CD4-positive, alpha-beta T cell treated with Interleukin-6 for 4 hours (primary cell): Measurements from ENCODE around the gene LARGE1.

ENCODE experiments used
- DNase-seq: peaks from one replicate; pipeline ENCODE4 v3.0.0-alpha.2; 2020; ENCODE audit warnings: mixed read lengths

The LARGE1 gene

DNA sequence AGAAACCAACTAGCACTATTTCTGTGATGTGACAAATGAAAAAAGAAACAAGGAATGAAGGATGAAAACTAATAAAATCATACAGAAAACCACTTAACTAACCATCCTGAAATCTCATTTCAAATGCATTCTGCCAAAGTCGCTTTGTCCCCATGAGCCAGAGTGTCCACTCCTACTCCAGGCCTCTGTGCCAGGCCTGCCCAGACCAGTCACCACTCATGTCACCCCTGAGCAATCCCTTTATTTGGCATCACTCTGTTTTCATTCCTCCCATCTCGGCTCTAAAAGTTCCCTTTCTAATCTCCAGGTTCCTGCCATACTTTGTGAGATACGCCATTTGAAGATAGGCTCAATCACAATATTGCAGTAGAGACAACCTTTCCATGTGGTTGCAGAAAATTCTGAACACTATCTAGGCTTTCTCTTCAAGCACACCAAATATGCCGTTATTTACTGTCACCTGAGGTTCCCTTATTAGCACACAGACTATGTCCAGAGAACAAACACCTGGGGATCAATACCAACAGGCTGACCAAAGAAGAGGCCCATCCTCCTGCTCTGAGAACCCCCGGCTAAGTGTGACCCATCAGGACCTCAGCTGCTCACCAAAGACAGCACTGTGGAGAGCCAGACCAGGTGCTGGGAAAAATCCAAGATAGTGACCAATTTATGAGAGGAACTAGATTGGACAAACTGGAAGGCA, 202.4 kb downstream of the LARGE1 start:
- DNase-seq = no peak

DNA sequence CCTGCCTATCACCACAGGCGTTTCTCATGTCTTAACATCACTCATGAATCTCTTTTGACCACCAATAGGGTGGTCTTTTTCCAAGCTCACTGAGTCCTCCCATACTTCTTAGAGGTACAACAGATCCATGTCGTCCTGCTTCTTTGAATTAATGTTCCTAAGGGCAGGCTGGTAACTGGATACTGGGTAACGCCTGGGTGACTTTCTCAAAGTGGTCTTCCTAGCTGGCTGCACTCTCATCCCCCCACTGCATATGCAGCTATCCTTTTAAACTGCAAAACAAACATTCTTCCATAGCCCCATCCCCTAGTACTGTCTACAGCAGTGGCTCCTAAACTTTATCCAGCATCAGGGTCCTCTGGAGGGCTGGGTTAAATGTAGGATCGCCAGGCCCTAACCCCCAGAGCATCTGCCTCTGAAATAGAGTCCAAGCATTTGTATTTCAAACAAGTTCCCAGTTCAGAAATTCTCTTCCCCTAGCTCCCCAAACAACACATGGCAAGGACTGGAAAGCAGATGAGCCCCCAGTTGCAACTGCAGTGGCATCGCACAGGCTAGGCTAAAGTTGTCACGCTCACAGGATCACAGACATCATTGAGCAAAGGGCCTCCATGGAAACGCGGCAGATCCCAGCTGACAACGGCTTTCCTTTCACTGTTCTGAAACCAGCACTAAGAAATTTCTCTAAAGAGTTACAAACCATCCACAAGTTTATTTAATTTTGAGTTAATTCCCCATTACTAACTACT, 204.9 kb downstream of the LARGE1 start:
- no peak for DNase-seq

DNA sequence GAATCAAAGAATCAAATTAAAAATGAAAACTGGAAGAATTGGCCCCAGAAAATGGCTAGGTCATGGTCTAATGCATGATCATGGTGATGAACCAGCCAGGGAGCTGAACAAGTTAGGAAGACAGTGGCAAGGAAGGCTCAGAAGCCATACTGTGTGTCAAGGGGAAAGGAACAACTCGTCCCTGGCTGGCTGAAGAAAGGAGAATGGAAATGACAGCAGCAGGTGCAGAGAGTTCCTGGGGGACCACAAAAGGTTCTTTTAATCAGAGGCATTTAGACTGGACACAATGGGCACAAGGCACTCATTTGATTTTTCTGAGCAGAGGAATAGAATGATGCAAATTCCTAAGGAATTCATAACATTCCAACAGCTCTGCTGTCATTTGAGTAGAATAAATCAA, 209.9 kb downstream of the LARGE1 start:
- no peak for DNase-seq

DNA sequence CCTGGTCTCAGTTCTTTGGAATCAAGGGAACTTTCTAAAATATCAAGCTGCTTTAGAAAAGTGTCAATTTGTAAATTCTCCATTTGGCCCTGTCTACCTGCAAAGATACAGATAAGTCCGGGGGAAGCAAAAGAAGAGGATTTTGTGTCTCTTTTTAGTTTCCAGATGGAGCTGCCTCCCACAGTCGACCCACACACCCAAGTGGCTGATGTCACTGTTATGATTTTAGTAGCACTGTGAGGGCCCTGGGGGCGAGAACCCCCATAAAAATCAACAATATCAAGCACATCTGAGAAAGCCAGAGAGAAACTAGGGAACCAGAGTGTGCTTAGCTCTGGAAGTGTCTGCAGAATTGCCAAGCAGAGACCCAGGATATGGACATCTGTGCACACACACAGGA, 212.7 kb downstream of the LARGE1 start:
- DNase-seq = no peak

- no peak for DNase-seq
Measured at GRCh38 chr22:33706100-33706499, 214.2 kb downstream of the LARGE1 start.

GRCh38 chr22:33699176-33699575, 221.1 kb downstream of the LARGE1 start:
- no peak for DNase-seq

GRCh38 chr22:33697640-33698039, 222.6 kb downstream of the LARGE1 start:
- DNase-seq = no peak

GRCh38 chr22:33691057-33691630, 229.1 kb downstream of the LARGE1 start:
- no peak for DNase-seq

GRCh38 chr22:33688903-33689302, 231.4 kb downstream of the LARGE1 start:
- no peak for DNase-seq

GRCh38 chr22:33687464-33687863, 232.8 kb downstream of the LARGE1 start:
- DNase-seq = no peak

DNA sequence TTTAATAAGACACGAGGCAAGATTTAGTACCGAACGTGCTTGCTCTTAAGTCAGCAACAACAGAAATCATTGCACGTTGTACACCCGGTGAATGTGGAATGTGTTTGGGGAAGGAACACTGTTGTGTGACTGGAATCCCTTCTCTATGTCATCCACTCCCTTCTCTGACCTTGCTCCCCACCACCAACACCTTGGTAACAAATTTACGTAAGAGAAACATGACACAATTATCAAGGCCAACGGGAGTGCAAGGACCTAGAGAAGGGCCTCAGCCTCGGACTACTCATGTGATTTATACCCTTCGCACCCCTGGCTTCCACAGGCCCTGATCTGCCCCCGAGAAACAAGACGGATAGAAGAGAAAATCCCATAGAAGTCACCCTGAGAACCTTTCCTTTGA, 236.2 kb downstream of the LARGE1 start:
- DNase-seq = no peak

DNA sequence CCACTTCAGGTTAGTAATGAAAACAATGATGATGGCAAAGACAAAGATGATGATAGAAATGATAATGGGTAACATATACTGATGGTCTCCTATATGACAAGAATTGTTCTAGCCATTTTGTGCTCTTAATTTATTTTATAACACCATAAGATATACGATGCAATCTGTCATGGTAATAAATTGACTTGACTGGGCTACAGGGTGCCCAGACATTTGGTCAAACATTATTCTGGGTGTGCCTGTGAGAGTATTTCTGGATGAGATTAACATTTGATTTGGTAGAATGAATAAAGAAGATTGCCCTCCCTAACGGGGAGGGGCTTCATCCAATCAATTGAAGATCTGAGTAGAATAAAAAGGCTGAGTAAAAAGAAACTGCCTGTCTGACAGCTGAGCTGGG, 237.3 kb downstream of the LARGE1 start:
- no peak for DNase-seq

DNA sequence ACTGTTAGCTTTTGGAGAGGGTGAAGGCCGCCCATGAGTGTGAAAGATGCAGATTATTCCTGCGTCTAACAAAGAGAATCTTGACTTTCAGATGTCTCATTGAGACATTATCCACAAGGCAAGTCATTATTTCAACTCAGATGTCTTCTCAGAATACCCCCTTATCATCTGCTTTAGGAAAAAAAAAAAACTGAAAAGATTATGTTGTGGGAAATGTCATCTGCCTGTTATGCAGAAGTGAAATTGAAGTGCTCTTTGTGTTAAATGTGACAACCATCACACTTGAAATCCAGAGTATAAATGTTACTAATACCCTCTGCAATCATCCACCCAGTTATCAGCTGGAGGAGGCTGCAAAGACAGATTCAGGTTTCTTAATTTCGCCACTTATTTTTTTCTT, 239.6 kb downstream of the LARGE1 start:
- no peak for DNase-seq

- DNase-seq = no peak
Measured at GRCh38 chr22:33678523-33678922, 241.8 kb downstream of the LARGE1 start.

GRCh38 chr22:33677536-33677935, 242.7 kb downstream of the LARGE1 start:
- DNase-seq = no peak

DNA sequence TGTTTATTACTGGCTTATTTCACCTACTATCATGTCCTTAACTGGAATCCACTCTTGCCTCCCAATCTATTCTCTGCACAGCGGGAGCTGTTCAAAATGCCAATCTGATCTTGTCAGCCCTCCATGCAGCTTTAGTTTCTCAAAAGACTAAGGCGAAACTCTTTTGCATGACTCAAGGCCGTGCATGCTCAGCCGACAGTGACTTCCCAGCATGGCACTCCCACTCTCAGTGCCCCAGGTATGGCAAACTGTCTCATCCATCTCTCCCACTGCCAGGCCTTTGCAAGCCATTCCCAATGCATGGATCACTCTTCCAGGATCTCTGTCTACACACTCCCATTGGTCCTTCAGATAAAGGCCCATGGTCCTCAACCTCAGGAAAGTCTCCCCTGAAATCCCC, 245.9 kb downstream of the LARGE1 start:
- DNase-seq = no peak

DNA sequence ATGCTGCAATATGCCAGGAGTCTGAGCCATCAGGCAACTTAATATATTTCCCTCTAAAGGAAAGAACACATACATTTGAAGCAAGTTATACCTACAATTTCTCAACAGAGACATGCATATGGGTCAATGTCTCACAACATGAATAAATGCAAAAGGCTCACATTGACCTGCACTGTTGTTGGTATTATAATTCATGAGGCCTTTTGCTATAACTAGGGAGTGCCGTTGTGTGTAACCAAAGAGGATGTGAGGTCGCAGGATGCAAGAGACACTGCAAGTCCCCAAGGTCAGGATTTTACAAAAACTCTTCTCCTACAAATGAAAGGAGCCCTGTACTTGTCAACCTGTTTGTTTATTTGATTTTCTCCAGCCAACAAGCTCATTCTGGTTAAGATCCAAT, 250.5 kb downstream of the LARGE1 start:
- DNase-seq = no peak

DNA sequence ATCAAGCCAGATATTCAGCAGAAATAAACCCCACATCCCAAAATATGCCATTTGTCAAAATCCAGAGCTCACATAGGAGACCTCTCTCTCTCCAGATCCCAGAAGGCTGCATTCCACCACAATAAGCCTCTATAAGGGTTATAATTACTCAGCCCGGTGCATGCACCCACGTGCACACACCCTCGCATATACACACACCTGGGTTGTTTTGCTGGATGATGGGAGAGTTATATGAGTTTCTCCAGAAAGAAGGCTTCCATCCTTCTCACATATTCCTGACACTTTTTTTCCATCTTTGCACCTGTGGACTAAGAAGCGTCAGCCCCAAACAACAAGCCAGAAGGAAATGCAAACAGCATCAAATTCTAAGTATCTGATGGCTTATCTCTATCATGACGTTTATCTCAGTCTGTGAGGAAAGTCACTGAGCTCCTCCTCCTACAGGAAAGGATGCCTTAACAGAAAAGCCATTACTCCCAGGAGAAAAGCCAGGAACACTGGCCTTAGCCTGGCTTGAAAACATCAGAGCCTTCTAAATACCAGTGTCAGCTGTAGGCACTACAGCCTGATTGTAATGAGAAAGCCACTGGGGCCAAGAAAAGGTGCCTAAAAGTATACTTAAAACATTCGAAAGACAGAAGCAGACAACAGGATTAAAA, 253.2 kb downstream of the LARGE1 start:
- no peak for DNase-seq

DNA sequence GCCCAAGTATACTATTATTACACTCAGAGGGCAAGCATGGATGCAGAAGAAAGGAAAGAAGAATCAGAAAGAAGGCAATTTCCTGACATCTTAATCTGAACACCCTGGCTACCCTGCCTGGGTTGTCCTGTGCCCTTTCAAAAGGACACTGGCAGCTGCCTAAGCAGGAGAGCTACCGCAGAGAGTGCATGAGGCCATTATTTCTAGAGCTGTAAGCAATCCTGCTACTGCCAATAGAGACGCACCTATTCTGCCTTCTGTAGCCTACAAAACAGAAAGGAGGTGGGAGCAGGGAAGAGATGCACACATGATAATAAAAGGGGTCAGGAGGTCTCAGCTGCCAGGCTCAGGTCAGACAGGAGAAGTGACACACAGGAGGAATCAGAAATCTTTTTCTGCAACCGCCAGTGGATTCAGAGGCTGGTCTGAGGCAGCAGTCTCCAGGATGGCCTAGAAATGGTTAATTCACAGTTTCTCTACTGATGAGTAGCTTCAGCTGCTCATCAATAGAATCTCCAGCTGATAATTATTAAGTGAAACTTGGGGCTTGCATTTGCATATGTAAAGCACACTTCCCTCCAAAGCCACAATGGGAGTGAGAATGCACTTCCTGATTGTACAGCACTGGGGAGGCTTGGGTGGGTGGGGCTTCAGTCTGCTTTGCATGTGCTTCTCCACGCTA, 253.9 kb downstream of the LARGE1 start:
- DNase-seq = no peak

GRCh38 chr22:33659448-33659847, 260.8 kb downstream of the LARGE1 start:
- no peak for DNase-seq

- DNase-seq = no peak
Measured at GRCh38 chr22:33658775-33659174, 261.5 kb downstream of the LARGE1 start.

- DNase-seq = no peak
Measured at GRCh38 chr22:33657670-33658069, 262.6 kb downstream of the LARGE1 start.
